K562 (cell line): ENCODE measurements around the gene MCM7. TPM values are rescaled to one million over a fixed set of nuclear protein-coding genes. Genes with fewer than 3 reads are reported as not detected.

ENCODE experiments used
- ATAC-seq: fragments of 200-7000 bp; cut with Tn5 transposase; 3 replicates; pipeline ENCODE4 v1.9.1; 2020; ENCODE audit warnings: moderate library complexity
- BruUV-seq: library from RNA; stranded (reverse); fragments of 400-500 nt; replicated peaks from 2 replicates; lab custom pipeline; 2021; lab: Mats Ljungman, UMichigan
- CTCF ChIA-PET: fragments of 300-600 bp; formaldehyde crosslinking; extraction: SDS; loops from one replicate; lab custom pipeline; 2021; ENCODE audit warnings: low intra/inter-chr PET ratio; lab: Yijun Ruan, JAX
- POLR2A ChIA-PET: fragments of 300-600, 350-650 bp; sonication (Branson Sonifier 250); formaldehyde crosslinking; extraction: SDS; loops from one replicate; lab custom pipeline; 2021; ENCODE audit warnings: antibody characterized with exemption, inconsistent platforms; lab: Yijun Ruan, JAX
- DNase-seq, 4 experiments: peaks; one replicate each; pipeline versions ENCODE4 v3.0.0 to v3.0.0-alpha.2; 2011 to 2018; ENCODE audit warnings: low spot score in 3 of 4, mixed read lengths in 3 of 4; ENCODE audit errors: extremely low read depth in 1 of 4
- FAIRE-seq: peaks from 2 replicates; lab custom pipeline; 2011; peaks lifted over from hg19 to GRCh38; lab: Jason Lieb, UNC
- H2AFZ ChIP-seq: 2 replicates; pipeline ENCODE4 v1.6.0; 2011; ENCODE audit warnings: low read depth, low read length, control low read depth, inconsistent platforms
- H3K27ac ChIP-seq: fragments of 200-600 bp; 3 replicates; pipeline ENCODE4 v1.8.0; 2011; ENCODE audit warnings: low read depth, mild to moderate bottlenecking, control low read depth, inconsistent platforms, low read length, moderate library complexity, mixed read lengths; ENCODE audit errors: extremely low read depth
- H3K27me3 ChIP-seq, 2 experiments: fragments of 300-600 bp in 1 of 2; 2 replicates in 1 of 2; 3 replicates in 1 of 2; pipeline versions ENCODE4 v1.6.0 to v1.8.0; 2011; ENCODE audit warnings: inconsistent platforms in 2 of 2, low read length in 2 of 2, mild to moderate bottlenecking in 1 of 2, mixed read lengths in 1 of 2, moderate library complexity in 1 of 2; ENCODE audit not compliant: control insufficient read depth in 2 of 2, insufficient read depth in 2 of 2
- H3K36me3 ChIP-seq: fragments of 300-600 bp; 3 replicates; pipeline ENCODE4 v1.8.0; 2011; ENCODE audit warnings: mild to moderate bottlenecking, low read length, inconsistent platforms; ENCODE audit not compliant: control insufficient read depth, insufficient read depth
- H3K4me1 ChIP-seq, 2 experiments: fragments of 200-600 bp in 1 of 2; replicated peaks in 1 of 2; 2 replicates in 1 of 2; 3 replicates in 1 of 2; pipeline versions ENCODE4 v1.5.1 to v1.8.0; 2011; ENCODE audit warnings: inconsistent platforms in 2 of 2, low read length in 2 of 2, mild to moderate bottlenecking in 1 of 2, mixed read lengths in 1 of 2, moderate library complexity in 1 of 2; ENCODE audit not compliant: control insufficient read depth in 2 of 2, insufficient read depth in 2 of 2
- H3K4me2 ChIP-seq: 2 replicates; pipeline ENCODE4 v1.6.1; 2011; ENCODE audit warnings: low read length, control low read depth, inconsistent platforms, mixed read lengths; ENCODE audit not compliant: insufficient read depth
- H3K4me3 ChIP-seq: fragments of 200-600 bp; sonication (generic), shearing (Covaris generic); 2 replicates; pipeline ENCODE4 v1.5.1; 2016; ENCODE audit warnings: control low read depth, inconsistent platforms
- H3K79me2 ChIP-seq: fragments of 200-600 bp; 3 replicates; pipeline ENCODE4 v1.8.0; 2011; ENCODE audit warnings: low read length, inconsistent platforms; ENCODE audit not compliant: control insufficient read depth, insufficient read depth
- H3K9ac ChIP-seq, 2 experiments: 2 replicates each; pipeline versions ENCODE4 v1.6.0 to v1.6.1; 2011; ENCODE audit warnings: low read depth in 2 of 2, low read length in 2 of 2, control low read depth in 1 of 2, inconsistent platforms in 1 of 2, mild to moderate bottlenecking in 1 of 2, mixed read lengths in 1 of 2; ENCODE audit not compliant: insufficient read depth in 1 of 2
- H3K9me1 ChIP-seq: one replicate; pipeline ENCODE4 v1.6.0; 2011; ENCODE audit warnings: inconsistent platforms, mild to moderate bottlenecking, low read length, moderate library complexity; ENCODE audit not compliant: control insufficient read depth, insufficient read depth
- H3K9me3 ChIP-seq: replicated peaks from 2 replicates; pipeline ENCODE4 v1.5.1; 2011; ENCODE audit warnings: low read depth, low read length, inconsistent platforms; ENCODE audit not compliant: control insufficient read depth, insufficient read depth
- H4K20me1 ChIP-seq: replicated peaks from 2 replicates; pipeline ENCODE4 v1.6.1; 2011; ENCODE audit warnings: low read length, inconsistent platforms, mixed read lengths; ENCODE audit not compliant: control insufficient read depth, insufficient read depth
- ARNT ChIP-seq, 2 experiments: fragments of 450-650 bp; IDR thresholded peaks; 2 replicates each; pipeline ENCODE4 v1.6.1; 2016; ENCODE audit warnings: mild to moderate bottlenecking in 1 of 2
- BCOR ChIP-seq: fragments of 450-650 bp; IDR thresholded peaks from 2 replicates; pipeline ENCODE4 v1.6.1; 2016
- CHD2 ChIP-seq: IDR thresholded peaks from 2 replicates; pipeline ENCODE4 v1.6.1; 2011; ENCODE audit warnings: low read depth, low read length
- HOXB6 ChIP-seq: fragments of 250-450 bp; sonication (Bioruptor Pico); IDR thresholded peaks from 2 replicates; pipeline ENCODE4 v1.5.1; 2022; ENCODE audit warnings: mild to moderate bottlenecking, borderline replicate concordance
- KDM1A ChIP-seq, 2 experiments: fragments of 450-650 bp; IDR thresholded peaks; 2 replicates each; pipeline ENCODE4 v1.6.1; 2016; ENCODE audit warnings: mild to moderate bottlenecking in 2 of 2
- MTA1 ChIP-seq: fragments of 450-650 bp; IDR thresholded peaks from 2 replicates; pipeline ENCODE4 v1.6.1; 2017; ENCODE audit warnings: borderline replicate concordance
- PCBP2 ChIP-seq: fragments of 200-400 bp; formaldehyde crosslinking; IDR thresholded peaks from 2 replicates; pipeline ENCODE4 v1.6.1; 2018; ENCODE audit warnings: low read length, low read depth, mild to moderate bottlenecking, moderate library complexity; ENCODE audit not compliant: poor library complexity, severe bottlenecking
- STAT6 ChIP-seq: sonication (generic); formaldehyde crosslinking; IDR thresholded peaks from 2 replicates; pipeline ENCODE4 v1.8.1; 2023; ENCODE audit warnings: mild to moderate bottlenecking, missing genetic modification reagents
- TBP ChIP-seq: optimal IDR thresholded peaks from 2 replicates; pipeline ENCODE3; 2011; ENCODE audit warnings: low read depth, low read length, improper control_type of control experiment
- ZBTB8A ChIP-seq: fragments of 450-650 bp; IDR thresholded peaks from 2 replicates; pipeline ENCODE4 v1.6.1; 2018; ENCODE audit warnings: mild to moderate bottlenecking, moderate library complexity; ENCODE audit not compliant: partially characterized antibody
- WGBS: fragments of 100-300 bp; shearing (Covaris generic); methylation state at CpG from one replicate; pipeline ENCODE4 v1.1.6; 2016; ENCODE audit warnings: low coverage, mixed read lengths; ENCODE audit not compliant: insufficient coverage; ENCODE audit errors: missing lambda C conversion rate; 5-methylcytosine and 5-hydroxymethylcytosine counted together
- in situ Hi-C: fragments of 300-500 bp; cut with MboI; formaldehyde crosslinking; loops from 4 replicates; pipeline ENCODE4 v1.15.0; 2018; ENCODE audit warnings: inconsistent platforms, mixed read lengths
- intact Hi-C: fragments of 100-400 bp; cut with micrococcal nuclease; formaldehyde crosslinking; loops from 2 replicates; pipeline ENCODE4 v1.14.2; 2022
- polyA plus RNA-seq, 8 experiments: library from polyadenylated mRNA; depleted of rRNA in 4 of 8; stranded (reverse) in 5 of 8; unstranded in 3 of 8; fragments of >200 nt; fragmentation: Nextera tagmentation in 2 of 8; fragmentation: Illumina TruSeq in 1 of 8; extraction: Ambion mirVana in 2 of 8; extraction: Trizol in 1 of 8; gene quantifications; 2 replicates each; pipeline versions ENCODE4 v1.2.1 to v1.2.3, GENCODE V29; 2011 to 2014; ENCODE audit warnings: inconsistent platforms in 1 of 8, missing spikeins in 1 of 8
- total RNA-seq, 7 experiments: library from RNA; depleted of rRNA in 6 of 7; stranded (reverse); fragments of >200 nt in 6 of 7; fragmentation: Illumina TruSeq in 2 of 7; extraction: Trizol in 2 of 7; gene quantifications; 2 replicates each; pipeline versions ENCODE4 v1.2.1 to v1.2.3, GENCODE V29; 2011 to 2021; ENCODE audit warnings: low replicate concordance in 1 of 7
- TF ChIP-seq, protein P1 (sequence below): IDR thresholded peaks from 2 replicates; pipeline ENCODE4 v1.6.1; 2012; ENCODE audit warnings: low read depth, low read length, improper control_type of control experiment, borderline replicate concordance
- TF ChIP-seq, protein P2 (sequence below): sonication (generic); formaldehyde crosslinking; IDR thresholded peaks from 2 replicates; pipeline ENCODE4 v1.8.1; 2023; ENCODE audit warnings: mild to moderate bottlenecking, missing genetic modification reagents
- TF ChIP-seq, protein P3 (sequence below): sonication (generic); formaldehyde crosslinking; IDR thresholded peaks from 2 replicates; pipeline ENCODE4 v1.8.1; 2023; ENCODE audit warnings: mild to moderate bottlenecking, missing genetic modification reagents

MCM7 gene
- total and polyA plus RNA-seq, 9 of the 15 experiments (the other 6 are each of a cell fraction or from before 2014, with no cell fraction given) = 329 to 856 (median 437) TPM

- Histone ChIP-seq H3K27me3 (no peaks in the 10 kb centered on the region; a peak in 2 of 5 replicates), H3K9me1 (no peaks in the 10 kb centered on the region), H3K9ac (peak overlapping the region; percentile 48 to 75), H4K20me1 (no peaks in the 10 kb centered on the region), H3K36me3 (no peaks in the 10 kb centered on the region), H3K4me1 (peaks cover 11 to 27% of the 10 kb centered on the region in 2 experiments), H2AFZ (peak overlapping the region; percentile 85), H3K4me3 (no peak overlapping the region), H3K9me3 (no peaks in the 10 kb centered on the region), H3K27ac (no peak overlapping the region), H3K4me2 (peak overlapping the region; percentile 60), H3K79me2 (peaks cover 12% of the 10 kb centered on the region)
- intact Hi-C loops = loop anchor here (1.0 to 2.0 kb wide), 2 partner anchors 137 to 212 kb away; partner anchors contain the start of gene TRIM4
- ChIA-PET CTCF (interaction anchor here (0.6 to 4.8 kb wide), 13 partner anchors 12 to 684 kb away, joined by 3 to 54 read pairs (median 5); no protein-coding TSS in a partner anchor), POLR2A (interaction anchor here (0.7 to 1.1 kb wide), 5 partner anchors 10 to 149 kb away, joined by 3 to 4 read pairs (median 3); no protein-coding TSS in a partner anchor)
- FAIRE-seq (peak; percentile 29), DNase-seq (peak; percentile 85 to 90 (median 89)), ATAC-seq (peak; percentile 50)
- 10% methylated on average over 24 of the region's 24 CpGs for WGBS
- no TSS peak for BruUV-seq
- in situ Hi-C loops = loop anchor here (5.0 kb wide), 2 partner anchors 81 to 216 kb away; no protein-coding TSS in a partner anchor
- TF ChIP-seq, protein P1, sequence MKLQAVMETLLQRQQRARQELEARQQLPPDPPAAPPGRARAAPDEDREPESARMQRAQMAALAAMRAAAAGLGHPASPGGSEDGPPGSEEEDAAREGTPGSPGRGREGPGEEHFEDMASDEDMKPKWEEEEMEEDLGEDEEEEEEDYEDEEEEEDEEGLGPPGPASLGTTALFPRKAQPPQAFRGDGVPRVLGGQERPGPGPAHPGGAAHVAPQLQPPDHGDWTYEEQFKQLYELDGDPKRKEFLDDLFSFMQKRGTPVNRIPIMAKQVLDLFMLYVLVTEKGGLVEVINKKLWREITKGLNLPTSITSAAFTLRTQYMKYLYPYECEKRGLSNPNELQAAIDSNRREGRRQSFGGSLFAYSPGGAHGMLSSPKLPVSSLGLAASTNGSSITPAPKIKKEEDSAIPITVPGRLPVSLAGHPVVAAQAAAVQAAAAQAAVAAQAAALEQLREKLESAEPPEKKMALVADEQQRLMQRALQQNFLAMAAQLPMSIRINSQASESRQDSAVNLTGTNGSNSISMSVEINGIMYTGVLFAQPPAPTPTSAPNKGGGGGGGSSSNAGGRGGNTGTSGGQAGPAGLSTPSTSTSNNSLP = no peak
- TF ChIP-seq BCOR (peak; percentile 71), HOXB6 (CRISPR knock-in tag) (no peak), TBP (no peak), PCBP2 (no peak), KDM1A (IDR thresholded peaks at IDR 0.05) (no peak), CHD2 (no peak), ZBTB8A (no peak), STAT6 (CRISPR knock-in tag) (peak; percentile 80; the same call in 1 of the 2 replicates), MTA1 (peak; percentile 92), ARNT (IDR thresholded peaks at IDR 0.05) (peak in 1 of 2 experiments; percentile 75; a peak in 2 of 4 replicates)
- TF ChIP-seq, protein P2, sequence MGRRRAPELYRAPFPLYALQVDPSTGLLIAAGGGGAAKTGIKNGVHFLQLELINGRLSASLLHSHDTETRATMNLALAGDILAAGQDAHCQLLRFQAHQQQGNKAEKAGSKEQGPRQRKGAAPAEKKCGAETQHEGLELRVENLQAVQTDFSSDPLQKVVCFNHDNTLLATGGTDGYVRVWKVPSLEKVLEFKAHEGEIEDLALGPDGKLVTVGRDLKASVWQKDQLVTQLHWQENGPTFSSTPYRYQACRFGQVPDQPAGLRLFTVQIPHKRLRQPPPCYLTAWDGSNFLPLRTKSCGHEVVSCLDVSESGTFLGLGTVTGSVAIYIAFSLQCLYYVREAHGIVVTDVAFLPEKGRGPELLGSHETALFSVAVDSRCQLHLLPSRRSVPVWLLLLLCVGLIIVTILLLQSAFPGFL (CRISPR knock-in tag) = no peak
- TF ChIP-seq, protein P3, sequence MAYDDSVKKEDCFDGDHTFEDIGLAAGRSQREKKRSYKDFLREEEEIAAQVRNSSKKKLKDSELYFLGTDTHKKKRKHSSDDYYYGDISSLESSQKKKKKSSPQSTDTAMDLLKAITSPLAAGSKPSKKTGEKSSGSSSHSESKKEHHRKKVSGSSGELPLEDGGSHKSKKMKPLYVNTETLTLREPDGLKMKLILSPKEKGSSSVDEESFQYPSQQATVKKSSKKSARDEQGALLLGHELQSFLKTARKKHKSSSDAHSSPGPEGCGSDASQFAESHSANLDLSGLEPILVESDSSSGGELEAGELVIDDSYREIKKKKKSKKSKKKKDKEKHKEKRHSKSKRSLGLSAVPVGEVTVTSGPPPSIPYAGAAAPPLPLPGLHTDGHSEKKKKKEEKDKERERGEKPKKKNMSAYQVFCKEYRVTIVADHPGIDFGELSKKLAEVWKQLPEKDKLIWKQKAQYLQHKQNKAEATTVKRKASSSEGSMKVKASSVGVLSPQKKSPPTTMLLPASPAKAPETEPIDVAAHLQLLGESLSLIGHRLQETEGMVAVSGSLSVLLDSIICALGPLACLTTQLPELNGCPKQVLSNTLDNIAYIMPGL (CRISPR knock-in tag) = no peak
Observed at GRCh38 chr7:100130608-100131453, 29.6 kb upstream of the MCM7 start.
